ENCODE measurements around the gene NTRK3.
"Not testable (repeated sequence)": the region's sequence is repeated elsewhere in the genome, so short reads cannot be mapped to it uniquely, and the experiment has no call there.

NTRK3 gene

DNA sequence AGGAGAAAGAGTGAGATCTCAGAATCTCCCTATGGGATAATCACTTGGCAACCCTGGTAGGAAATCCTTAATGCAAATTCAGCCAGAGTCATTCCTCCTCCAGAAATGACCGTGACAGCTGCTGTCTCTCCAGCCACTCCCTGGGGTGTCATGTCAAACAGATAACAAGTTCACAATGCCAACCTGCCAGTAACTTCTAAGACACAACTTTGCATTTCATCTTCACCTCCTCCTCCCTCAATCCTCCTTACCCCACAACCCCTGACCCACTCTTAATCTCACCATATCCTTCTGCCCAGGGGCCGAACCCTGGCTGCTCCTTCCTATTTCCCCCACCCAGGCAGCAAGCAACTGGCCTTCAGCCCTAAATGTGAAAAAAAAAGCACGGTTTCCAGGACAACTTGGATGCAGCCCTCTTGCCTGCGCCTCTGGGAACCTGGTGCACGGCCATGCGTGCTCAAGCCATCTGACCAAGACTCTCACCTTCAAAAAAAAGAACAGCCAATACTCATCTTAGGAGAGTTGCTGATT lies 166.0 kb downstream of the NTRK3 start:
- no peak overlapping the region for H3K4me3 ChIP-seq (ENCODE audit: low read depth, low read length)
- no peak for DNase-seq (ENCODE audit: low read depth)

DNA sequence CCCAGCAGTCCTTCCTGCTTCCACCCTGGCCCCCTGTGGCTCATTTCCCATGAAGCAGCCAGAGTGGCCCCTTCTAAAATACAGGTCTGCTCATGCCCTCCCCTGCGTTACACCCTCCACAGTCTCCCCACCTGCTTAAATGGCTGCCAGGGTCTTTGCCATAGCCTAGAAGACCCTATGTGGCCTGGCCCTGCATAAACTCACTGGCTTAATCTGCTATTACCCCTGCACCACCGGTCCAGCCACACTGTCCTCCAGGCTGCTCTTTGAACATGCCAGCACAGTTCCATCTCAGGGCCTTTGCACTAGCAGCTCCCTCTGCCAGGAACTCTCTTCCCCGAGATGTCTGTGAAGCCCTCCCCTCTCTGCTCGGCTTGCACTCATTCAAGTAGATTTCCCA lies 166.8 kb downstream of the NTRK3 start:
- DNase-seq (ENCODE audit: low read depth), result no peak
- no peak overlapping the region for H3K4me3 ChIP-seq (ENCODE audit: low read depth, low read length)

DNA sequence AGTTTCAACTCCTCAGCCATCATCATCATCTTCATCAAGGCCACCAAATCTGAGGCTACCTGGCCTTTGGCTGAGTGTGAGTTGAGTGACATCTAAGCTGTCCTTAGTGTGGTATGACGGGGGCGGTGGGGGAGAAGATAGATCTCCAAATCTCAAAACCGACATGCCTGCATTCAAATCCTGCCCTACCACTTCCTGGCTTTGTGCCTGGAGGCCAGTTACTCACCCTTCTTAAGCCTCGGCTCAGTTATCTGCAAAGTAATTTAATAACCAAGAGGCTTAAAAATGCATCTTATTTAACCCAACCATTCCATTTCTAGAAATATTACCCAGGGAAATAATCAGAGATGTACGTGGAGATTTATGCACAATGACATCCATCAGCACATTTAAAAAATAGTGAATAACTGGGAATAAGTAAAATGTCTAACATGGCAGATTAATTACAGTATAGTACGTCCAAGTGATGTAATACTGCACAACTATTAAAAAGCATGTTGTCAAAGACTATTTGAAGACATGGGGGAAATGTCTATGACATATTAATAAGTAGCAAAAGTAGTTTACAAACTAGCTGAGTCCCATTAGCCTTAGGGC lies 167.4 kb downstream of the NTRK3 start:
- no peak overlapping the region for H3K4me3 ChIP-seq (ENCODE audit: low read depth, low read length)
- no peak for DNase-seq (ENCODE audit: low read depth)

DNA sequence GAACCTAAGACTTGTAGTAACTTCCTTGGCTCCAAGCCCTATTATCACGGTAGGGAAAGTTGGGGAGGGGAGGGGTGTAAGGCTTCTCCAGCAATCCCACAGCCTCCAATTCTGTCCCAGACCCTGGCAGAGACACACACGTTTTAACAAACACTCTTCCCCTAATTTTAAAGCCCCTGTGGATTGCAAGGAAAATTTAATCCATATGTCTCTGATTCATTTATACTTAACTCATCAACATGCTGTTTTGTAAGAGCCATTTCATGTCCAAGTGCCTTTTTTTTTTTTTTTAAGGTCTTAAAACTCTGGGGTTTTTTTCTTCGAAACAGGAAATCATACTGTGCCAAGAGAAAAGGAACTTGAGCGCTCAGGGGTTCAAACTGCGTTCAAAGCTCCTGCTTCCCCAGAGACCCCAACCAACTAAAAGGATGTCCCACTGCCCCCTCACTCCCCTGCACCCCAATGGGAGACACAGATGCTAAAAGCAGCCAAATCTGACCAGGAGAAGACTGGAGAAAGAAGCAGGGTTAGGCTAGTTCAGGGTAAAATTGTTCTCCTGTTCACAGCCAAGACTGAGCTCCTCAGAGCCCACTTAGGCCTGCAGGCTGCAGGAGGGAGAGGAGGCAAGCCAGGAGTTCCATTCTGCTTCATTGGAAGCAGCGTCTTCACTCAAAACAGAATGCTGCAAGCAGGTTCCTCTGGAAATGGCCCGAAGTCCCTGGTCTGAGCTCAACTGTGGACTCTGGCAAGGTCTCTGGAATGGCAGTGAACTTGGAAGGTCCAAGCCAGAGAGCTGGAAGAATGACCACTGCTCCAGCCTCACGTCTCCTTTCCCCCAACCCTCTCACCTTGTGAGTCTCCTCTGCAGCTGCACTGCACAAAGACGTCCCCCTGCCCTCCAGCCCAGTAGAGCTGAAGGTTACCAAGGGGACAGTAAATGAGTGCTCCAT lies 172.5 kb downstream of the NTRK3 start:
- no peak overlapping the region for H3K4me3 ChIP-seq (ENCODE audit: low read depth, low read length)
- no peak for DNase-seq (ENCODE audit: low read depth)

DNA sequence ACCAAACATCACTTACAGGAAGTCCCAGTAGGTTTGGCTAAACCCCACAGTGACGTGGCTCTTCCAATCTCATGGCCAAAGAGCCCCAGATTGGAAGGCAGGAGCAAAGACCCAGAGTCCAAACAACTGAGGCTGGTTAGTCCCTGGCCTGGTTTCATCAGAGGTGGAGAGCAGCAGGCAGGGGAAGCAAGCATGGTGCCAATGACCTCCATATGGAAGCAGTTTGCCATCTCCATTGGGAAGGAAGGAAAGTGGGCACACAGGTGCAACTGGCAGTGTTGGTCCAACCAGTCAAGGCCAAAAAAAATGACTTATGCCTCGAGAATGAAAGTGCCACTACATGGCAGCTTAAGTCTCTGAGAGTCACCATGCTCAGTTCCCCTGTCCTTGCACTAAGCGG lies 175.9 kb downstream of the NTRK3 start:
- DNase-seq (ENCODE audit: low read depth), result no peak
- H3K4me3 ChIP-seq (ENCODE audit: low read depth, low read length), result no peak overlapping the region

DNA sequence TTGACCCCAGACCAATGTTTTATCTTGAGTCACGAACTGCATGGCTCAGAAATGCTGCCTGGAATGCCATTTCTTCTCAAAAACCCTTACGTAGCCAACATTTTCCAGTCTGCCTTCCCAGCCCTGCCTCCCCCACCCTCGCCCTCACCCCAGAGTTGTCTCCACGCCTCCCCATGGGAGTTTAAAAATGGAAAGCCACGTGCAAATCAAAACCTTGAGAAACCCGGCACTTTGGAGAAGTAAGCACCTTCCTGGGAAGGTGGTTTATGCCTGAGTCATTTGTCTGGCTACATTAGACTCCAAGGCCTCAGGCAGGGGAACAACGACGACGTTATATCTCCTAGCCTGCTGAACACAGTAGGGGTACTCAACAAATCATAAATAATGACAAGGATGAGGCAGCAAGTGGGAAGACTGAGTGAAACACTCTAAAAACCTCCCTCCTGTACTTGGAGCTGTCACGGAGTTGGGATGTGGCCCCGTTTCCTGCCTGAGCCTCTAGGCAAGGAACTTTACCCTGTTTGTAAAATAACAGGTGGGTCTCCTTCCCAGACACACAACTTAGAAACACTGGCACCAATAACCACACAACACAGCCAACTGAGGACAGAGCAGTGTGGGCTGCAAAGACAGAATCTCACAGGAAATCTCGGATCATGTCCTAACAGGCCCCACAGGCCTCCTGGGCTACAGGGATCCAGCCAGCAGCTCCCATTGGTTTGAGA lies 179.1 kb downstream of the NTRK3 start:
- no peak overlapping the region for H3K4me3 ChIP-seq (ENCODE audit: low read depth, low read length)

DNA sequence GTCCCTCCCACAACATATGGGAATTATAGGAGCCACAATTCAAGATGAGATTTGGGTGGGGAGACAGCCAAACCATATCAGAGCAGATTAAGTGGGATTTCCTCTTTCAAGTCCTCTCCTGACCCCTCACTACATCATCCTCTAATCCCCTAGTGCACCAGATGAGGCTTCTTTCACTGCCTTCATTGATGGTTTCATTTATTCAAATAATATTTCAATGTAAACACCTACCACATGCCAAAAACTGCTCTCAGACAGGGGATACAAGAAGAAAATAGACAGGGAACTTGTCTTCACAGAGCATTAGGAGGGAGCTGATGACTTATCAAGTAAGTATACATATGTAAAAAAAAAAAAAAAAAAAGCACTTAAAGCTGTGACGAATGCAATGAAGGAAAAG lies 180.2 kb downstream of the NTRK3 start:
- no peak for DNase-seq (ENCODE audit: low read depth)
- no peak overlapping the region for H3K4me3 ChIP-seq (ENCODE audit: low read depth, low read length)

More for the DNA sequence above, 179.1 kb downstream of the NTRK3 start:
- no peak for DNase-seq (ENCODE audit: low read depth)

DNA sequence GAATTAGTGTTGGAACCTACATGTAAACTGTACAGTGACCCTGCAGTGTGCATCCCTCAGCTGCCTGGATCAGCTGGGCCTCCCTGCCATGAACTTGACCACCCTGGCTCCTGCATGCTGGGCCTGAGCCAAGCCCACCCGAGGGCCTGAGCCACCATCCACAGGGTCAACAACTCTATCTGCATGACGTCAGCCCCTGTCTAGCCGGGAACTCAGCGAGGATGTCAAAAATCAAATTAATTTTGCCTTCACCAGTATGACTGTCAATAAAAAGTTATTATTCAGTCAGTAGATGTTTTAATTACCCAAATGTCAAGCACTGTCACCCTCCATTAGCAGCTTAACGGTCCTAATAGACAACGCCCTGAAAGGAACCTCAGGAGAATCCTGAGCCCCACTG lies 181.4 kb downstream of the NTRK3 start:
- H3K4me3 ChIP-seq (ENCODE audit: low read depth, low read length), result no peak overlapping the region
- DNase-seq (ENCODE audit: low read depth), result no peak

DNA sequence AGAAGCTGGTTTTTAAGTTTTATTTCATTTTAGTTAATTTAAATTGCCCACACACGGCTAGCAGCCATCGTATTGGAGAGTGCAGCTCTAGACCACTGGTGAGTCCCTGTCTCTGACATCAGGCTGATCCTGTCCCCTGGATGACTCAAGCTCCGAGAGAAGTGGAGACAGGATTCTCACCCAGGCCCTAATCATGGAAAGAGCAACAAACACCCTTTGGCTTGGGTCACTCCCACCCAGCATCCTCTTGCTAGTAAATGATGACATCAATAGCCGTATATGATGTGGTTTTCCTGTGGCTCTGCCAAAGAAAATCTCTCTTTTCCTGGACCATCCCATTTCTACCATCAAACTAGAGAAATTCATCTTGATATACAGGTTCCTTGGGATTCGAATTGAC lies 182.2 kb downstream of the NTRK3 start:
- no peak for DNase-seq (ENCODE audit: low read depth)
- no peak overlapping the region for H3K4me3 ChIP-seq (ENCODE audit: low read depth, low read length)

DNA sequence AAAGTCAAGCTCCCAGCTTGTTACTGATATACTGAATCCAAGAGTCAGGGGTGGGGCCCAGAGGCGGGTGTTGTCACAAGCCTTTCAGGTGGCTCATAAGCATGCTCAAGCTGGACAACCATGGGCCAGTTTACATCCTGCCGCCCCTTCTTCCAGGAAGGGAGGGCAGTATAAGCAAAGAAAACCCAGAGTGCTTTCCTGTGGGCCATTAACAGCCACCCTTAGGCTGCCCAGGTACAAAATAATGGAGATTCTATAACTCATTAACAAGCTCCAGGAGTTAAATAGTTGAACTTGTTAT lies 183.2 kb downstream of the NTRK3 start:
- no peak overlapping the region for H3K4me3 ChIP-seq (ENCODE audit: low read depth, low read length)
- no peak for DNase-seq (ENCODE audit: low read depth)

DNA sequence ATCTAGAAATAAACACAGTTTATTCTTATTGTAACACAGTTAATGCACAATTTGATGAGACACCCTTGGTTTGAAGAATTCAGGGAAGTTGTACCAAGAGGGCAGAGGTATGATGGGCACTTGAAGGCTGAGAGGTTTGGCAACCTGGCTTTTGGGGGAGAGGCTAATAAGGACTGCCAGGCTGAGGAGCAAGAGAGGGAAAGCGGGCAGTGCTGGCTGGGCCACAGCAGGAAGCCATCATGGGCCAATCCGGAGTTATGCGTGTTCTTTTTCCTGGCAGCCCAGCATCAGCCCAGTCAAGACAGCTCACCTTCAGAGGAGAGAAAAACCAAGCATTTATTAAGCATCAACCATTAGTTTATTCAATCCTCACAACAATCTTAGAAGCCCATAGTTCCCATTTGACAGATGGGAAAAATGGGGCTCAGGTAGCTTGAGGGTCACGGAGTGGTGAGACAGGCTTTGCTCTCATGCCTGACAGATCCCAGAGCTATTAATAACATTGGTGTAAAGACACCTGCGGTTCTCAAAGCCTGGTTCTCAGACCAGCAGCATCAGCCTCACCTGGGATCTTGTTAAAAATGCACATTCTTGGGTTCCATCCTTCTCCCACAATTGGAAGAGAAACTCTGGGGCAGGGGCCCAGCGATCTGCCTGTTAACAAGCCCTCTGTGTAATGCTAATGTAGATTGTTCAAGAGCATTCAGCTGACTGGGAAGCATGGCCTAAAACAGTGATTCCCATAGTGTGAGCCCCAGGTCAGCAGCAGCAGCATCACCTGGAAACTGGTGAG lies 183.7 kb downstream of the NTRK3 start:
- no peak overlapping the region for H3K4me3 ChIP-seq (ENCODE audit: low read depth, low read length)
- no peak for DNase-seq (ENCODE audit: low read depth)

DNA sequence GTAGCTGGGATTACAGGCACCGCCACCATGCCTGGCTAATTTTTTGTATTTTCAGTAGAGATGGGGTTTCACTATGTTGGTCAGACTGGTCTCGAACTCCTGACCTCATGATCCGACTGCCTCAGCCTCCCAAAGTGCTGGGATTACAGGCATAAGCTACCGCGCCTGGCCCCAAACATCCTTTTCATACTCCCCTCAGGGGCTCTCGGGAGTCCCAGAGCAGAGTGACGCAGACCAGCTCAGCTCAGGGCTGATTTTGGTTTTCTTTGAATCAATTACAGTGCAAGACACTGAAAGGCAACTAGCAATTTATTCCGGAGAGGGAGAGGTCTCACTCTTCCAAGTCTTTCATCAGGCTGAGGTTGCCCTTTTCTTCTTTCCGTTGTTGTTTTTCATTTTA lies 184.4 kb downstream of the NTRK3 start:
- not testable (repeated sequence) for H3K4me3 ChIP-seq (ENCODE audit: low read depth, low read length); DNase-seq (ENCODE audit: low read depth)

DNA sequence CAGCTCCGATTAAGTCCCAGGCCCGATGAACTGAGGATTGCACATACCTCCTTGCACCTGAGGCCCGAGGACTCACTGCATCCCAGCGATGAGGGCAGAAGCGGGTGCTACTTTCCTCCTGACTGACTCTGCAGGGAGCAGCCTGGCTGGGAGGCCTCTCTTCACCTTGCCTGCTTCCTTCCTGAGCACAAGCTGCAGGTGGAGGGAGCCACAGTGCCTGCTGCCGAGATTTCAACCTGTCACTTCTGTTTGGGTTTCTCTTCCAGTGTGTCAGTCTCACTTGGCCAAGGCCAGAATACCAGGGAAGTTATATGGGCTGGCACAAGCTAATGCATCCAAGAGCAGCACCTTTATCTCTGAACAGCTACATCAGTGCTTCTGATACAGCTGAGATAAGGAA lies 185.4 kb downstream of the NTRK3 start:
- DNase-seq (ENCODE audit: low read depth), result no peak
- H3K4me3 ChIP-seq (ENCODE audit: low read depth, low read length), result no peak overlapping the region

DNA sequence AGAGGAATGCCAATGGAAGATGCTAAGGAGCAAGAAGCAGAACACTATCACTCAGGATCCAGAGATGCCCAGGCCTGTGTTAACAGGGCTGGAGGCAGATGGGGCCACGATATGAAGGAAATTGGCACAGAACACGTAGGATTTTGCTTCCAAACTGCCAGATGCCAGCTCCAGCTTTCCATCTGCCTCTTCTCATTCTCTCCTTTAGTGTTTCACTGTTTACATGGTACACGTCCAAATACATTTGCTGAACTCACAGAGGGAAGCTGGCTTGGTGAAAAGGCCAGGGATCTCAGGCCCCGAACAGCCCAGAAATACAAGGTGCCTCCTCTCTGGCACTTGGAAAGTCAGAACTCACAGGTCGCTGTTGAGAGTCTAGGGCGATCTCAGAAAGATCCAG lies 187.0 kb downstream of the NTRK3 start:
- DNase-seq (ENCODE audit: low read depth), result no peak
- no peak overlapping the region for H3K4me3 ChIP-seq (ENCODE audit: low read depth, low read length)

DNA sequence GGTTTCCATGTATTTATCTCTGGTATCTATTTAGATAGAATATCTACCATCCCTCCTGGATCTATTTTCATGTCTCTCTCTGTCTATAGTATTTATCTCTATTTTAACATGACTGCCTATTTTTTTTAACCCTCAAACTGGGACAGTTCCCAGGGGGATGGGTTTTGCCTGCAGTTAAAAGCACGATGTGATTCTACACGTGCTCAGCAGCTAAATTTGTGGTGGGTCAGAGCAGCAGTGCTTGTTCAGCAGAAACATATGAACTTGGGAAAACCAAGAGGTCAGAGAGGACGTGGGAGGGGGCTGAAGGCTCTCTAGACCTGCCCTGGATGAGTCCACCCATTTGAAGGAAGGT lies 189.2 kb downstream of the NTRK3 start:
- H3K4me3 ChIP-seq (ENCODE audit: low read depth, low read length), result no peak overlapping the region
- DNase-seq (ENCODE audit: low read depth), result no peak

DNA sequence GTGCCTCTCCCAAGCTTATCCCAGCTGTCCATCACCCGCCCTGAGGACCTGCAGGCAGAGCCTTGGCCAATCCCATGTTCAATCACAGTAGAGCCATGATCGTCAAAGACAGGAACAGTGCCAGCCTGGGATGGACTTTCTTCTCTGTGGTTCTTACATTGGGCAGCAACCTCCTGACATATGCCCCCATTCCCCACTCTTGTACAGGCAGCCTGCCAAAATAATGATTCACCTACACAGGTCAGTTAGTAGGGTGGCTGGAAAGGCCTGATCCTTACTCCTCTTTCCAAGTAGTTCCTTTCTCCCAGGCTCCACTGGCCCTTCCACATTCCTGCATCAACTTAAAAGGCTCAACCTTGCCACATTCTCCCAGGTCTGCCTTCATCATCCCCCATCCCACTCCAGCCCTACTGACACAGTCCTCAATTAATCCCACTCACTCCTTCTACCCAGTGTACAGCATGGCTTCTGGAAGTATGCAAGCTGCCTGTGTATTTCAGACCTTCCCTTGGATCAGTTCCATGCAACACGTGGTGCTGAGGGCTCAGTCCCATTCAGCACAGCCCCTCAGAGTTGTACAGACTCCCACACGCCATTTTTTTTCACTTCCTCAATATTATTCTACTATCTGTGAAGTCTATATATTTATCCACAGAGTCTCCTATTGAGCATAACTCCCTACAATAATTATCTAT lies 189.8 kb downstream of the NTRK3 start:
- no peak for DNase-seq (ENCODE audit: low read depth)
- no peak overlapping the region for H3K4me3 ChIP-seq (ENCODE audit: low read depth, low read length)

DNA sequence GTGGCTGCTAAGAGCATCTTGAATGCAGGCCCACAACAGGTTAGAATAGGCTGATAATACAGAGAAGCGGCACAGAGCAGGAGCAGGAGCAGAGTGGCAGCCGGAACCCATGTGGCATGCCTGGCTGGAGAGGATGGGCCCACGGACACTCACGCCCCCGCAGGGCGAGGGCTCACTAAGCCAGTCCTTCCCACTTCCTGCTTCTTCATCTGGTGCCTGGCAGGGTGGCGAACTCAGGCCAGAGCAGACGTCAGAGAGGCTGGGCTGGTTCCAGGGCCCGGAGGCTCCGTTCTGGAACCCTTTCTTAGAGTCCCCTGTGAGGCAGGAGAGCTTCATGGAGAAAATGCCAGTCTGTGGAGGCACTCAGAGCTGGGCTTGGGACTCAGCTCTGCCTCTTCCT lies 195.1 kb downstream of the NTRK3 start:
- no peak overlapping the region for H3K4me3 ChIP-seq (ENCODE audit: low read depth, low read length)
- DNase-seq (ENCODE audit: low read depth), result no peak

DNA sequence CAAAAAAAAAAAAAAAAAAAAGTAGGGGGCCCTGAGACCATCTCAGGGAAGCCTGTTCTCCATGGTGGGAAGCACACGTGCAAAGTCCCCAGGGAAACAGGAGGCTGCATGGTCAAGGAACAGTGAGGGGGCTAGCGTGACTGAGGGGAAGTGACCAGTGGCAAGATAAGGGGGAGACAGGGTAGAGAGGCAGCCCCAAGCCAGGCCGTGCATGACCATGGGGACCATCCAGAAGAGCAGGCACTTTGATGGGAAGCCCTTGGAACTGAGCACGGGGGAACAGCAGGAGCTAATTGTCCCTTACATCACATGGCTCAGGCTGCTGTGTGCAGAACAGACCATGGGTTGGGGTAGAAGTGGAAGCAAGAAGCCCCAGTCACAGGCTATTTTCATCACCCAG lies 196.2 kb downstream of the NTRK3 start:
- H3K4me3 ChIP-seq (ENCODE audit: low read depth, low read length), result no peak overlapping the region
- DNase-seq (ENCODE audit: low read depth), result no peak

DNA sequence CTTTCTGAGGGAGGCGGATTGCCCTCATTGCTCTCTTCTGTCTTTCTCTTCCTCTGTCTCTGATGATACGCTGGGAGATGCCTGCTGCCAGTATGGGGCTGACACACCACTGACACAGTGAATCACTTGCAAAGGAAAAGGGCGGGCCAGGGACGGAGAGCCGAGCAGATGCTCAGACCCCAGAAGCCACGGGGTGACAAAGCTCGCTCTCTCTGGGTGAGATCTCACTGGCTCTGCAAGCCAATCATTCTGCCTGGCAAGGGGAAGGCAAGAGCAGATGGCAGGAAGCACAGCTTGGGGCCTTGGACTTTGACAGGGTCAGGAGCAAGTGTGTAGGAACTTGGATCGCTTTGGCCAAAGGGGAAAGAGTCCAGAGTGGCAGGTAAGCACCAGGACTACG lies 198.7 kb downstream of the NTRK3 start:
- H3K4me3 ChIP-seq (ENCODE audit: low read depth, low read length), result no peak overlapping the region
- no peak for DNase-seq (ENCODE audit: low read depth)
